Parathyroid adenoma (tissue), 2 donors: ENCODE results near the gene DCAF5.

Experiments used
- H2AFZ ChIP-seq: fragments of 300-600 bp; sonication (generic); one replicate; pipeline ENCODE4 v1.7.0; 2017; ENCODE audit warnings: antibody characterized with exemption, mild to moderate bottlenecking
- H3K27ac ChIP-seq: fragments of 300-600 bp; sonication (generic); one replicate; pipeline ENCODE4 v1.7.0; 2017
- H3K27me3 ChIP-seq: fragments of 300-600 bp; sonication (generic); one replicate; pipeline ENCODE4 v1.7.0; 2017; ENCODE audit warnings: low read length; ENCODE audit not compliant: control insufficient read depth, insufficient read depth
- H3K36me3 ChIP-seq: fragments of 300-600 bp; sonication (generic); one replicate; pipeline ENCODE4 v1.7.0; 2017; ENCODE audit warnings: low read length; ENCODE audit not compliant: control insufficient read depth, insufficient read depth
- H3K4me1 ChIP-seq: fragments of 300-600 bp; sonication (generic); one replicate; pipeline ENCODE4 v1.7.0; 2017; ENCODE audit warnings: control low read depth
- H3K4me2 ChIP-seq: fragments of 300-600 bp; sonication (generic); one replicate; pipeline ENCODE4 v1.7.0; 2017; ENCODE audit warnings: low read length
- H3K4me3 ChIP-seq: fragments of 300-600 bp; sonication (generic); one replicate; pipeline ENCODE4 v1.7.0; 2017; ENCODE audit warnings: low read depth, low read length
- H3K79me2 ChIP-seq: fragments of 300-600 bp; sonication (generic); one replicate; pipeline ENCODE4 v1.7.0; 2017; ENCODE audit warnings: control low read depth
- H3K9ac ChIP-seq: fragments of 300-600 bp; sonication (generic); one replicate; pipeline ENCODE4 v1.7.0; 2017; ENCODE audit warnings: mild to moderate bottlenecking
- H3K9me3 ChIP-seq: fragments of 300-600 bp; sonication (generic); one replicate; pipeline ENCODE4 v1.7.0; 2017; ENCODE audit warnings: low read length; ENCODE audit not compliant: control insufficient read depth
- TF ChIP-seq, protein P1 (sequence below): fragments of 300-600 bp; sonication (generic); IDR thresholded peaks from one replicate; pipeline ENCODE4 v1.7.0; 2017; ENCODE audit warnings: antibody characterized with exemption, mild to moderate bottlenecking
- donor health status: primary hyperparathyroidism.

Gene DCAF5

DNA sequence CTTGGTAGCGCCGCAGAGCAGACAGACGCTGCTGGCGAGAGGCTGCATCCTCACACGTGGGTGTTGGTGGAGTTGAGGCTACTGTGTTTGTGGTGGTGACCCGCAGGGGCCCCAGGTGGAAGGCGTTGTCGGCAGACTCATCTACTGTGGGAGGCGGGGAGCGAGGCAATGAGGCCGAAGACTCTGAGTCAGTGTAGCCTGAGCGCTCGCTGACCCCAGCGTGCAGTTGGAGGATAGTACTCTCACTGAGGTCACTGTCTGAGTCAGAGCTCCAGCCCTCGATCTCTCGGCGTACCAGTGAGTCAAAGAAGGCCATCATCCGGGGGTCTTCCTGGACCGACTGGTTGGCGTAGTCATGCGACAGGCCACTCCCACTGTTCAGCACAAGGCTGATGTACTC is 97.8 kb downstream of the DCAF5 start:
- Histone ChIP-seq H3K79me2 (no peaks in the 10 kb centered on the region), H3K4me3 (no peak overlapping the region), H3K27ac (no peak overlapping the region), H3K9ac (no peak overlapping the region), H3K4me2 (no peak overlapping the region), H3K9me3 (no peaks in the 10 kb centered on the region), H3K4me1 (peaks cover 19% of the 10 kb centered on the region), H2AFZ (no peak overlapping the region), H3K27me3 (no peaks in the 10 kb centered on the region), H3K36me3 (no peaks in the 10 kb centered on the region)
- TF ChIP-seq, protein P1, sequence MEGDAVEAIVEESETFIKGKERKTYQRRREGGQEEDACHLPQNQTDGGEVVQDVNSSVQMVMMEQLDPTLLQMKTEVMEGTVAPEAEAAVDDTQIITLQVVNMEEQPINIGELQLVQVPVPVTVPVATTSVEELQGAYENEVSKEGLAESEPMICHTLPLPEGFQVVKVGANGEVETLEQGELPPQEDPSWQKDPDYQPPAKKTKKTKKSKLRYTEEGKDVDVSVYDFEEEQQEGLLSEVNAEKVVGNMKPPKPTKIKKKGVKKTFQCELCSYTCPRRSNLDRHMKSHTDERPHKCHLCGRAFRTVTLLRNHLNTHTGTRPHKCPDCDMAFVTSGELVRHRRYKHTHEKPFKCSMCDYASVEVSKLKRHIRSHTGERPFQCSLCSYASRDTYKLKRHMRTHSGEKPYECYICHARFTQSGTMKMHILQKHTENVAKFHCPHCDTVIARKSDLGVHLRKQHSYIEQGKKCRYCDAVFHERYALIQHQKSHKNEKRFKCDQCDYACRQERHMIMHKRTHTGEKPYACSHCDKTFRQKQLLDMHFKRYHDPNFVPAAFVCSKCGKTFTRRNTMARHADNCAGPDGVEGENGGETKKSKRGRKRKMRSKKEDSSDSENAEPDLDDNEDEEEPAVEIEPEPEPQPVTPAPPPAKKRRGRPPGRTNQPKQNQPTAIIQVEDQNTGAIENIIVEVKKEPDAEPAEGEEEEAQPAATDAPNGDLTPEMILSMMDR, result no peak

DNA sequence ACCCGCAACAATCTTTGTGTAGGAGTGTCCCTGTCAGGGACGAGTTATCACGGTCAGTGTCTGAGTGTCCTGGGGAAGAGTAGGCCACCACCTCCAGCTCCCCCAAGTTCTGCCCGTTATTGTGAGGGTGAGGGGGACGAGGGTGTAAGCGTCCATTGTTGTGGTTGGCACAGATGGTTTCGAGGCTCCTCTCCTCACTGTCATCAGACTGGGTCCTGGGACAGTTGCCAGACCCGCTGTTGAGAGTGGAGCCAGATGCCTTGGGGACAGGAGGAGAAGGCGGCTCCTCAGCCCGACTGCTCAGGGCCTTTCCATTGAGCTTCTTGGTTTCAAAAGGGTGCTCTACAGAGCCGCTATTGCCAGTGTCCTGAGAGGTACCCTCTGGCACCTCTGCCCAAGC is 98.9 kb downstream of the DCAF5 start:
- peaks cover 26% of the 10 kb centered on the region for H3K4me1 ChIP-seq
- H3K9ac ChIP-seq, result no peak overlapping the region
- H3K79me2 ChIP-seq, result no peaks in the 10 kb centered on the region
- no peak overlapping the region for H2AFZ ChIP-seq
- H3K27ac ChIP-seq, result no peak overlapping the region
- H3K4me3 ChIP-seq, result no peak overlapping the region
- H3K27me3 ChIP-seq, result no peaks in the 10 kb centered on the region
- no peak overlapping the region for H3K4me2 ChIP-seq
- TF ChIP-seq, protein P1, result no peak
- no peaks in the 10 kb centered on the region for H3K36me3 ChIP-seq
- no peaks in the 10 kb centered on the region for H3K9me3 ChIP-seq

DNA sequence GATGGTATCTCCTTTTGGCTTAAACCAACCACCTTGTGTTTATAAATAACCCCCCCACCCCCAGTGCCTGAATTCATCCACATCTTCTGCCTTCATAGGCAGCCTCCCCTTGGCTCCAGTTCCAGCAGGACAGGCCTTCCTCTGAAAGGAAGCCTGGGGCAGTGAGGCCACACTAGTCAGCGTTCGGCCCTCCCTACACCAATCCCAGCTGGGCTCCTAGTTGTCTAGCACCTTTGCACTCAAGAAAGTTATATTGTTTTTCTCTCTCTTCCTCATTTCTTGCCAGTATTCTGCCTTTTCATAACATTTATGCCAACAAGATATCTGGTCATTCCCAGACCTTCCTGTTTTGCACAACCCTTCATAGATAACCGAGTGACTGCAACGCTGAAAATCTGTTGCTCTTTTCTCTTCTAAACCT is 100.7 kb downstream of the DCAF5 start:
- H3K27ac ChIP-seq, result no peak overlapping the region
- no peaks in the 10 kb centered on the region for H3K79me2 ChIP-seq
- H3K9ac ChIP-seq, result no peak overlapping the region
- no peaks in the 10 kb centered on the region for H3K9me3 ChIP-seq
- no peaks in the 10 kb centered on the region for H3K27me3 ChIP-seq
- H3K4me3 ChIP-seq, result no peak overlapping the region
- no peak overlapping the region for H2AFZ ChIP-seq
- TF ChIP-seq, protein P1, result no peak
- no peak overlapping the region for H3K4me2 ChIP-seq
- peaks cover 26% of the 10 kb centered on the region for H3K4me1 ChIP-seq
- no peaks in the 10 kb centered on the region for H3K36me3 ChIP-seq

DNA sequence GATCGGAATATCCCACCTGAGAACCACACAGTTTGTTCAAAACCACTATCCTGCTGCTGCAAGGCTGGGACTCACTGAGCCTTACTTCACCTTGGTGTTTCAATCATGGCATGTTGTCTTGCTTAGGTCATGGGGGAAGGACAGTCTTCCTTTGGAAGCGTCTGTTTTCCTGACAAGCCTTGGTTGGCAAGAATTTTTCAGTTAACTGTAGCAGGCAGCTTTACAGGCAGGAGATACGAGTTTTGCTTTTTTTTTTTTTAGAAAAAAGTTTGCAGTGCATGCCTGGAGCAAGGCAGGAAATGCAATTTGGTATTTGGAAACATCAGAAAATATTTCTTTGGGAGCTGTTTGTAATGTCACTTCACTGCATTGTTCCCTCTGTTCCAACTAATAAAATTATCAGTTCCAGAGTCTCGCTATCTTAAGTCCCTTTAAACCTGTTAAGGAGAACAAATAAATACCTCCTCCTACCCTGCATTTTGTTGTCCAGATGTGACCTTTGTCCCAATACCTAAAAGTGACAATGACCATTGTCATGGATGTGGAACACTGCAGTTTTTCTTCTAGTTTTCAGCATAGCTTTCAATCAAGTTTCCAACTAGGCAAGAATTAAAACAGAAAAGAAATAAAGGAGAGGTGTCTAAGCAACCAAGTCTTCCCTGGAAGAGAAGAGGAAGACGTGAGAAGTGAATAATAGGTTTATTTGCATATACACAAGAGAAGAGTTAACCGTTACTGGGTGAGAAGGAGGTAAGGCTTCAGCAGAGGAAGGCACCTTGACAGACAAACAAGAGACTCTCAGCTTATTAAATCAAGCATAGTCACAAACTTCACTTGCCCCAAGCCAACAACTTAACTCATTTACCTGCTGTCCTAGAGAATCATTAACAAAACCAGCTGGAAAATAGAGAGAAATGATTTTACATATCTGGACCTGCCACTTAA is 102.4 kb downstream of the DCAF5 start:
- Histone ChIP-seq H3K27me3 (no peaks in the 10 kb centered on the region), H3K4me3 (no peak overlapping the region), H2AFZ (no peak overlapping the region), H3K36me3 (no peaks in the 10 kb centered on the region), H3K27ac (peak overlapping the region; percentile 62), H3K9ac (no peak overlapping the region), H3K4me2 (no peak overlapping the region), H3K9me3 (no peaks in the 10 kb centered on the region), H3K4me1 (peaks cover 25% of the 10 kb centered on the region), H3K79me2 (no peaks in the 10 kb centered on the region)
- TF ChIP-seq, protein P1, result no peak

DNA sequence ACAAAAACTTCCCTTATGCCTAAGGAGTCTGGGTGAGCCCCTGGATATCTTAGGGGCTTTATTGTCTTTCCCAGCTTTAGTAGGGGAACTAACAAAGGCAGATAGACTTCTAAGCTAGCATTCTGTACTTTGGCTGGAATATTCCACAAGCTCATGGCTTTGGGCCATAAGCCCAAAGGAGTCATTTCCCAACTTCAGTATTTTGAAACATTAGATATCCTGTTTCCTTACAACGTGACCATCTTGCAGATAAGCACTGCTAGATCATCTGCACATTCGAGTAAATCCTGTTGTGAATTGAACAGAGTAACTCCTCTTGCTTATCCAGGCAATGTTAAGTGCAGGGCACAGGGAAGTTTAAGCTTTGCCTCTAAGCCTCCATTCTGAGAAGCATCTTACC is 103.2 kb downstream of the DCAF5 start:
- Histone ChIP-seq H3K9ac (no peak overlapping the region), H3K4me1 (peaks cover 29% of the 10 kb centered on the region), H3K27ac (peak overlapping the region; percentile 62), H3K27me3 (no peaks in the 10 kb centered on the region), H3K4me2 (no peak overlapping the region), H2AFZ (no peak overlapping the region), H3K79me2 (no peaks in the 10 kb centered on the region), H3K36me3 (no peaks in the 10 kb centered on the region), H3K4me3 (no peak overlapping the region), H3K9me3 (no peaks in the 10 kb centered on the region)
- TF ChIP-seq, protein P1, result no peak
